K562 (cell line): ENCODE data around the gene TSPAN13. TPM values are rescaled to one million over a fixed set of nuclear protein-coding genes. Genes with fewer than 3 reads are reported as not detected.
A peak's percentile ranks its signal among the peaks of the same experiment; 100 is the strongest.

Experiments used
- ATAC-seq: fragments of 200-7000 bp; cut with Tn5 transposase; 3 replicates; pipeline ENCODE4 v1.9.1; 2020; ENCODE audit warnings: moderate library complexity
- BruUV-seq: library from RNA; stranded (reverse); fragments of 400-500 nt; replicated peaks from 2 replicates; lab custom pipeline; 2021; lab: Mats Ljungman, UMichigan
- CTCF ChIA-PET: fragments of 300-600 bp; formaldehyde crosslinking; extraction: SDS; loops from one replicate; lab custom pipeline; 2021; ENCODE audit warnings: low intra/inter-chr PET ratio; lab: Yijun Ruan, JAX
- POLR2A ChIA-PET: fragments of 300-600, 350-650 bp; sonication (Branson Sonifier 250); formaldehyde crosslinking; extraction: SDS; loops from one replicate; lab custom pipeline; 2021; ENCODE audit warnings: antibody characterized with exemption, inconsistent platforms; lab: Yijun Ruan, JAX
- DNase-seq, 4 experiments: peaks; one replicate each; pipeline versions ENCODE4 v3.0.0 to v3.0.0-alpha.2; 2011 to 2018; ENCODE audit warnings: low spot score in 3 of 4, mixed read lengths in 3 of 4; ENCODE audit errors: extremely low read depth in 1 of 4
- FAIRE-seq: peaks from 2 replicates; lab custom pipeline; 2011; peaks lifted over from hg19 to GRCh38; lab: Jason Lieb, UNC
- H2AFZ ChIP-seq: 2 replicates; pipeline ENCODE4 v1.6.0; 2011; ENCODE audit warnings: low read depth, low read length, control low read depth, inconsistent platforms
- H3K27ac ChIP-seq: fragments of 200-600 bp; 3 replicates; pipeline ENCODE4 v1.8.0; 2011; ENCODE audit warnings: low read depth, mild to moderate bottlenecking, control low read depth, inconsistent platforms, low read length, moderate library complexity, mixed read lengths; ENCODE audit errors: extremely low read depth
- H3K27me3 ChIP-seq, 2 experiments: fragments of 300-600 bp in 1 of 2; 2 replicates in 1 of 2; 3 replicates in 1 of 2; pipeline versions ENCODE4 v1.6.0 to v1.8.0; 2011; ENCODE audit warnings: inconsistent platforms in 2 of 2, low read length in 2 of 2, mild to moderate bottlenecking in 1 of 2, mixed read lengths in 1 of 2, moderate library complexity in 1 of 2; ENCODE audit not compliant: control insufficient read depth in 2 of 2, insufficient read depth in 2 of 2
- H3K36me3 ChIP-seq: fragments of 300-600 bp; 3 replicates; pipeline ENCODE4 v1.8.0; 2011; ENCODE audit warnings: mild to moderate bottlenecking, low read length, inconsistent platforms; ENCODE audit not compliant: control insufficient read depth, insufficient read depth
- H3K4me1 ChIP-seq, 2 experiments: fragments of 200-600 bp in 1 of 2; replicated peaks in 1 of 2; 2 replicates in 1 of 2; 3 replicates in 1 of 2; pipeline versions ENCODE4 v1.5.1 to v1.8.0; 2011; ENCODE audit warnings: inconsistent platforms in 2 of 2, low read length in 2 of 2, mild to moderate bottlenecking in 1 of 2, mixed read lengths in 1 of 2, moderate library complexity in 1 of 2; ENCODE audit not compliant: control insufficient read depth in 2 of 2, insufficient read depth in 2 of 2
- H3K4me2 ChIP-seq: 2 replicates; pipeline ENCODE4 v1.6.1; 2011; ENCODE audit warnings: low read length, control low read depth, inconsistent platforms, mixed read lengths; ENCODE audit not compliant: insufficient read depth
- H3K4me3 ChIP-seq: fragments of 200-600 bp; sonication (generic), shearing (Covaris generic); 2 replicates; pipeline ENCODE4 v1.5.1; 2016; ENCODE audit warnings: control low read depth, inconsistent platforms
- H3K79me2 ChIP-seq: fragments of 200-600 bp; 3 replicates; pipeline ENCODE4 v1.8.0; 2011; ENCODE audit warnings: low read length, inconsistent platforms; ENCODE audit not compliant: control insufficient read depth, insufficient read depth
- H3K9ac ChIP-seq, 2 experiments: 2 replicates each; pipeline versions ENCODE4 v1.6.0 to v1.6.1; 2011; ENCODE audit warnings: low read depth in 2 of 2, low read length in 2 of 2, control low read depth in 1 of 2, inconsistent platforms in 1 of 2, mild to moderate bottlenecking in 1 of 2, mixed read lengths in 1 of 2; ENCODE audit not compliant: insufficient read depth in 1 of 2
- H3K9me1 ChIP-seq: one replicate; pipeline ENCODE4 v1.6.0; 2011; ENCODE audit warnings: inconsistent platforms, mild to moderate bottlenecking, low read length, moderate library complexity; ENCODE audit not compliant: control insufficient read depth, insufficient read depth
- H3K9me3 ChIP-seq: replicated peaks from 2 replicates; pipeline ENCODE4 v1.5.1; 2011; ENCODE audit warnings: low read depth, low read length, inconsistent platforms; ENCODE audit not compliant: control insufficient read depth, insufficient read depth
- H4K20me1 ChIP-seq: replicated peaks from 2 replicates; pipeline ENCODE4 v1.6.1; 2011; ENCODE audit warnings: low read length, inconsistent platforms, mixed read lengths; ENCODE audit not compliant: control insufficient read depth, insufficient read depth
- LCOR ChIP-seq: sonication (generic); formaldehyde crosslinking; IDR thresholded peaks from 2 replicates; pipeline ENCODE4 v1.8.0; 2022; ENCODE audit warnings: mild to moderate bottlenecking, missing genetic modification reagents
- WHSC1 ChIP-seq: IDR thresholded peaks from one replicate; pipeline ENCODE4 v1.6.1; 2012; ENCODE audit warnings: low read length, control low read depth, inconsistent platforms
- ZHX1 ChIP-seq: fragments of 150-350 bp; conservative IDR thresholded peaks from 2 replicates; pipeline ENCODE4 v1.6.1; 2014; ENCODE audit warnings: low read length
- WGBS: fragments of 100-300 bp; shearing (Covaris generic); methylation state at CpG from one replicate; pipeline ENCODE4 v1.1.6; 2016; ENCODE audit warnings: low coverage, mixed read lengths; ENCODE audit not compliant: insufficient coverage; ENCODE audit errors: missing lambda C conversion rate; 5-methylcytosine and 5-hydroxymethylcytosine counted together
- in situ Hi-C: fragments of 300-500 bp; cut with MboI; formaldehyde crosslinking; loops from 4 replicates; pipeline ENCODE4 v1.15.0; 2018; ENCODE audit warnings: inconsistent platforms, mixed read lengths
- intact Hi-C: fragments of 100-400 bp; cut with micrococcal nuclease; formaldehyde crosslinking; loops from 2 replicates; pipeline ENCODE4 v1.14.2; 2022
- polyA plus RNA-seq, 8 experiments: library from polyadenylated mRNA; depleted of rRNA in 4 of 8; stranded (reverse) in 5 of 8; unstranded in 3 of 8; fragments of >200 nt; fragmentation: Nextera tagmentation in 2 of 8; fragmentation: Illumina TruSeq in 1 of 8; extraction: Ambion mirVana in 2 of 8; extraction: Trizol in 1 of 8; gene quantifications; 2 replicates each; pipeline versions ENCODE4 v1.2.1 to v1.2.3, GENCODE V29; 2011 to 2014; ENCODE audit warnings: inconsistent platforms in 1 of 8, missing spikeins in 1 of 8
- total RNA-seq, 7 experiments: library from RNA; depleted of rRNA in 6 of 7; stranded (reverse); fragments of >200 nt in 6 of 7; fragmentation: Illumina TruSeq in 2 of 7; extraction: Trizol in 2 of 7; gene quantifications; 2 replicates each; pipeline versions ENCODE4 v1.2.1 to v1.2.3, GENCODE V29; 2011 to 2021; ENCODE audit warnings: low replicate concordance in 1 of 7
- TF ChIP-seq, protein P1 (sequence below): fragments of 450-650 bp; IDR thresholded peaks from 2 replicates; pipeline ENCODE4 v1.6.1; 2016; ENCODE audit warnings: mild to moderate bottlenecking, moderate library complexity

TSPAN13 gene
- total and polyA plus RNA-seq, 9 of the 15 experiments (the other 6 are each of a cell fraction or from before 2014, with no cell fraction given): 7.8 to 46.3 (median 20.0) TPM

DNA sequence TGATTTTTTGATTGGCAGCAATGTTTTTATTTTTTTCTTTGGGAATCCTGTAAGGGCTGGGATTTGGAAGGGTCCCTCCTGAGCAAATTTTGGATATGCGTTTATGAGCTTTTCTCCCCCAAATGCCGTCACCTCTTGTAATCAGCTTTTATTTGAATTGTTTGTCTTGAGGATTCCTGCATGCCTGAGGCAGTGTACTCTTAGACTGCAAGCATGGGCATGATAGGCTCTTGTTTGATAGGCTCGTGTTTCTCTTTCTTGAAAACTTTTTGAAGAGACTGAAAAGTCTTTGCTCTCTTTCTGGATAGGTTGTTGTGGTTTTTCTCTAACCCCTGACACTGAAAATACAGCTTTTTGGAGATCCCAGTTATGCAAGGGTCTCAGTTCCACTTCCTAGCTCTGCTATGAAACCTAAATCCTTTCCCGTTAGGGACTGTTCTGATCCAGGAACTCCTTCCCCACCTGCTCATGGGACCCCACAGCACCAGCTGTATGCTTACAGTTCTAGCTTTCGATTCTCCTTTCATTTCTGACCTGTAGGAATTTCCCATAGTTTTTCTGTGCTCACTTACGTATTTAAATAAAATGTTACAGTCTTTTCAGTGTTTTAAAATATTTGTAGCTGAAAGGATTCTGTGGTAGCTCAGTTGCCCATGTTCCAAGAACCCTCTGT lies 17.2 kb downstream of the TSPAN13 start:
- POLR2A ChIA-PET: interaction anchor here (0.8 to 1.7 kb wide), 5 partner anchors 10 to 52 kb away, joined by 3 to 7 read pairs (median 4); no protein-coding TSS in a partner anchor
- DNase-seq (no peak), FAIRE-seq (peak; percentile 29)
- Histone ChIP-seq H3K4me2 (no peak overlapping the region), H3K9me1 (no peaks in the 10 kb centered on the region), H2AFZ (no peak overlapping the region), H3K36me3 (no peaks in the 10 kb centered on the region), H3K9me3 (no peaks in the 10 kb centered on the region), H3K27ac (no peak overlapping the region), H3K9ac (no peak overlapping the region), H3K4me3 (no peak overlapping the region), H4K20me1 (no peaks in the 10 kb centered on the region), H3K4me1 (peaks cover 0 to 16% of the 10 kb centered on the region in 2 experiments; a peak in 2 of 5 replicates), H3K27me3 (no peaks in the 10 kb centered on the region)
- no TSS peak for BruUV-seq
- intact Hi-C loops: no loop called here
- CTCF ChIA-PET: no interaction called here
- in situ Hi-C loops: no loop called here
- TF ChIP-seq, protein P1, sequence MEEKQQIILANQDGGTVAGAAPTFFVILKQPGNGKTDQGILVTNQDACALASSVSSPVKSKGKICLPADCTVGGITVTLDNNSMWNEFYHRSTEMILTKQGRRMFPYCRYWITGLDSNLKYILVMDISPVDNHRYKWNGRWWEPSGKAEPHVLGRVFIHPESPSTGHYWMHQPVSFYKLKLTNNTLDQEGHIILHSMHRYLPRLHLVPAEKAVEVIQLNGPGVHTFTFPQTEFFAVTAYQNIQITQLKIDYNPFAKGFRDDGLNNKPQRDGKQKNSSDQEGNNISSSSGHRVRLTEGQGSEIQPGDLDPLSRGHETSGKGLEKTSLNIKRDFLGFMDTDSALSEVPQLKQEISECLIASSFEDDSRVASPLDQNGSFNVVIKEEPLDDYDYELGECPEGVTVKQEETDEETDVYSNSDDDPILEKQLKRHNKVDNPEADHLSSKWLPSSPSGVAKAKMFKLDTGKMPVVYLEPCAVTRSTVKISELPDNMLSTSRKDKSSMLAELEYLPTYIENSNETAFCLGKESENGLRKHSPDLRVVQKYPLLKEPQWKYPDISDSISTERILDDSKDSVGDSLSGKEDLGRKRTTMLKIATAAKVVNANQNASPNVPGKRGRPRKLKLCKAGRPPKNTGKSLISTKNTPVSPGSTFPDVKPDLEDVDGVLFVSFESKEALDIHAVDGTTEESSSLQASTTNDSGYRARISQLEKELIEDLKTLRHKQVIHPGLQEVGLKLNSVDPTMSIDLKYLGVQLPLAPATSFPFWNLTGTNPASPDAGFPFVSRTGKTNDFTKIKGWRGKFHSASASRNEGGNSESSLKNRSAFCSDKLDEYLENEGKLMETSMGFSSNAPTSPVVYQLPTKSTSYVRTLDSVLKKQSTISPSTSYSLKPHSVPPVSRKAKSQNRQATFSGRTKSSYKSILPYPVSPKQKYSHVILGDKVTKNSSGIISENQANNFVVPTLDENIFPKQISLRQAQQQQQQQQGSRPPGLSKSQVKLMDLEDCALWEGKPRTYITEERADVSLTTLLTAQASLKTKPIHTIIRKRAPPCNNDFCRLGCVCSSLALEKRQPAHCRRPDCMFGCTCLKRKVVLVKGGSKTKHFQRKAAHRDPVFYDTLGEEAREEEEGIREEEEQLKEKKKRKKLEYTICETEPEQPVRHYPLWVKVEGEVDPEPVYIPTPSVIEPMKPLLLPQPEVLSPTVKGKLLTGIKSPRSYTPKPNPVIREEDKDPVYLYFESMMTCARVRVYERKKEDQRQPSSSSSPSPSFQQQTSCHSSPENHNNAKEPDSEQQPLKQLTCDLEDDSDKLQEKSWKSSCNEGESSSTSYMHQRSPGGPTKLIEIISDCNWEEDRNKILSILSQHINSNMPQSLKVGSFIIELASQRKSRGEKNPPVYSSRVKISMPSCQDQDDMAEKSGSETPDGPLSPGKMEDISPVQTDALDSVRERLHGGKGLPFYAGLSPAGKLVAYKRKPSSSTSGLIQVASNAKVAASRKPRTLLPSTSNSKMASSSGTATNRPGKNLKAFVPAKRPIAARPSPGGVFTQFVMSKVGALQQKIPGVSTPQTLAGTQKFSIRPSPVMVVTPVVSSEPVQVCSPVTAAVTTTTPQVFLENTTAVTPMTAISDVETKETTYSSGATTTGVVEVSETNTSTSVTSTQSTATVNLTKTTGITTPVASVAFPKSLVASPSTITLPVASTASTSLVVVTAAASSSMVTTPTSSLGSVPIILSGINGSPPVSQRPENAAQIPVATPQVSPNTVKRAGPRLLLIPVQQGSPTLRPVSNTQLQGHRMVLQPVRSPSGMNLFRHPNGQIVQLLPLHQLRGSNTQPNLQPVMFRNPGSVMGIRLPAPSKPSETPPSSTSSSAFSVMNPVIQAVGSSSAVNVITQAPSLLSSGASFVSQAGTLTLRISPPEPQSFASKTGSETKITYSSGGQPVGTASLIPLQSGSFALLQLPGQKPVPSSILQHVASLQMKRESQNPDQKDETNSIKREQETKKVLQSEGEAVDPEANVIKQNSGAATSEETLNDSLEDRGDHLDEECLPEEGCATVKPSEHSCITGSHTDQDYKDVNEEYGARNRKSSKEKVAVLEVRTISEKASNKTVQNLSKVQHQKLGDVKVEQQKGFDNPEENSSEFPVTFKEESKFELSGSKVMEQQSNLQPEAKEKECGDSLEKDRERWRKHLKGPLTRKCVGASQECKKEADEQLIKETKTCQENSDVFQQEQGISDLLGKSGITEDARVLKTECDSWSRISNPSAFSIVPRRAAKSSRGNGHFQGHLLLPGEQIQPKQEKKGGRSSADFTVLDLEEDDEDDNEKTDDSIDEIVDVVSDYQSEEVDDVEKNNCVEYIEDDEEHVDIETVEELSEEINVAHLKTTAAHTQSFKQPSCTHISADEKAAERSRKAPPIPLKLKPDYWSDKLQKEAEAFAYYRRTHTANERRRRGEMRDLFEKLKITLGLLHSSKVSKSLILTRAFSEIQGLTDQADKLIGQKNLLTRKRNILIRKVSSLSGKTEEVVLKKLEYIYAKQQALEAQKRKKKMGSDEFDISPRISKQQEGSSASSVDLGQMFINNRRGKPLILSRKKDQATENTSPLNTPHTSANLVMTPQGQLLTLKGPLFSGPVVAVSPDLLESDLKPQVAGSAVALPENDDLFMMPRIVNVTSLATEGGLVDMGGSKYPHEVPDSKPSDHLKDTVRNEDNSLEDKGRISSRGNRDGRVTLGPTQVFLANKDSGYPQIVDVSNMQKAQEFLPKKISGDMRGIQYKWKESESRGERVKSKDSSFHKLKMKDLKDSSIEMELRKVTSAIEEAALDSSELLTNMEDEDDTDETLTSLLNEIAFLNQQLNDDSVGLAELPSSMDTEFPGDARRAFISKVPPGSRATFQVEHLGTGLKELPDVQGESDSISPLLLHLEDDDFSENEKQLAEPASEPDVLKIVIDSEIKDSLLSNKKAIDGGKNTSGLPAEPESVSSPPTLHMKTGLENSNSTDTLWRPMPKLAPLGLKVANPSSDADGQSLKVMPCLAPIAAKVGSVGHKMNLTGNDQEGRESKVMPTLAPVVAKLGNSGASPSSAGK: no peak
- TF ChIP-seq WHSC1: no peak
- TF ChIP-seq LCOR: no peak
- TF ChIP-seq ZHX1: no peak
- TF ChIP-seq, all 486 proteins: peak for 0
- H3K79me2 ChIP-seq: peaks cover 19% of the 10 kb centered on the region; the same call in 2 of the 3 replicates
- 59% methylated on average over 5 of the region's 6 CpGs for WGBS
- peak; percentile 12; the same call in 1 of the 3 replicates for ATAC-seq
